Measurements from ENCODE around the gene NUDCD3. TPM values are rescaled to one million over a fixed set of nuclear protein-coding genes. Genes with fewer than 3 reads are reported as not detected.
"Not testable (repeated sequence)": the region's sequence is repeated elsewhere in the genome, so short reads cannot be mapped to it uniquely, and the experiment has no call there.

NUDCD3 gene
- total RNA-seq, 1 donor from 2014 or later: 90.3 TPM

GRCh38 chr7:44520574-44520973 is 30.1 kb upstream of the NUDCD3 start:
- intact Hi-C loops (cut with DNase I): no loop called here
- no peak for DNase-seq (ENCODE audit: low spot score)

DNA sequence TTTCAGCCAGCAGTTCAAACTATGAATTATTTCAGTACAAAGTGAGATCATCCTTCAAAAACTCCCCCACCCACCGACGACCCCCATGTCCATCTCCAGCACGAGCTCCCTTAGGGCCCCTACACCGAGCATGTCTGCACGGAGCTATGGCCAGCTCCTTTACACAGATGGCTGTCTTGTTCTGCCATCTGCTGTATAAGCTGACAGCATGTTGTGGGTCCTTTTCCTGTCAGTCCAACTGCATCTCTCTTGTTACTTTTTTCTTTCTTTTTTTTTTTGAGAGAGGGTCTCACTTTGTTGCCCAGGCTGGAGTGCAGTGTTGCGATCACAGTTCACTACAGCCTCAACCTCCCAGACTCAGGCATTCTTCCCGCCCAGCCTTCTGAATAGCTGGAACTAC is 29.1 kb upstream of the NUDCD3 start:
- no peak for DNase-seq (ENCODE audit: low spot score)
- intact Hi-C loops (cut with DNase I): no loop called here

DNA sequence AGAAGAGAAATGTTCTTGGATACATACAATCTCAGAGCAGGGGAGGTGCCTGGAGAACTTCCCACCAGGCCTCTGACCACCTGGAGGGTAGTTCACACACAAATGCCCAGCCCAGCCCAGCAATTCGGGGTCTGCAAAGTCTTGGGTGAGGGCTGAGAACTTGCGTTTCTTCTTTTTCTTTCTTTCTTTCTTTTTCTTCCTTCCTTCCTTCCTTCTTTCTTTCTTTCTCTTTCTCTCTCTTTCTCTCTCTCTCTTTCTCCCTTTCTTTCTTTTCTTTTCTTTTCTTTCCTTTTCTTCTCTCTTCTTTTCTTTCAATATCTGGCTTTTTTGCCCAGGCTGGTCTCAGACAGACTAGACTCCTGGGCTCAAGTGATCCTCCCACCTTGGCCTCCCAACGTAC is 28.3 kb upstream of the NUDCD3 start:
- no peak for DNase-seq (ENCODE audit: low spot score)
- intact Hi-C loops (cut with DNase I): no loop called here

DNA sequence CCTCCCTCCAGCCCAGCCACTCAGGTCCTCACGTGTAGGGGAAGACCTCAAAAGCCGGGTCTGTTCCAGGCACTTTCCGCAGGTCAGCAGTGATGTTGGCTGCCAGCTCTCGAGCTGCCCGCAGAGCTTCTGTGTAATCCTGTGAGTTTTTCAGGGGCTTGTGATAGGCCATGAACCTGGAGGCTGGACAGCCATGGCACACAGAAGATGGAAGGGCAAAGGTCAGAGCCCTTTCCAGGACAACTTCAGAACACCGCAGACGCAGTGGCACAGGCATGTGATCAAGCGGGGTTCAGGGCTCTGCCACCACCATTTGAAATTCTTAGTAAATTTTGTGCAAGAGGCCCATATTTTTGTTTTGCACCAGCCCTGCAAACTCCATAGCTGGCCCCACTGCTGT is 26.7 kb upstream of the NUDCD3 start:
- intact Hi-C loops (cut with DNase I): no loop called here
- DNase-seq (ENCODE audit: low spot score): no peak

DNA sequence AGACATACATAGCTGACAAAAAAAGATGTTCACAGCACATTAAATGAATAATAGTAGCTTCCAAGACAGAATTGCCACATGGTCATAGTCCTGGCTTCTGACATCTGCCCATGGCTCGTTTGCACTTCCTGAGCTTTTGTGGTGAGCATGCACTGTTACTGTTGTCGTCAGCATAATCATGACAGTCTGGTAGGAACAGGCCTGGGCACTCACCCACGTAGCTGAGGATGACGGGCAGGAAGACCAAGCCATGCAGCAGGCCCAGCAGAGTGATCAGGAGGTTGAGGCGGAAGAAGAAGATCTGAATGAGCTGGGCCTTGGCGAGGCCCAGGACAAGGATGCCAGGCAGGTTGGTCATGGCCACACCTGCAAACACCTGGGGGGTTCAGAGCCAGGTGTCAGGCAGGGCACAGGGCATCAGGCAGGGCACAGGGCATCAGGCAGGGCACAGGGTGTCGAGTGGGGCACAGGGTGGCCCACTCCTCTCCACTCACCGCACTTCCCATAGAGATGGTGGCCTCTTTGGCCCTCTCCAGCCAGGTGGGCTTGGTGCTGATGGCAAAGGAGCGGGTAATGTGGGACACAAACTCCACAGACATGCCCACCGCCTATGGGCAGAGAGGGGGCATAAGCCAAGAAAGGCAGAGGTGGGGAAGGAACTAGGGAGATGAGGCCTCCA is 25.3 kb upstream of the NUDCD3 start:
- intact Hi-C loops (cut with DNase I): no loop called here

GRCh38 chr7:44512736-44513135 is 22.3 kb upstream of the NUDCD3 start:
- DNase-seq (ENCODE audit: low spot score): no peak
- intact Hi-C loops (cut with DNase I): no loop called here

More for the DNA sequence above, 25.3 kb upstream of the NUDCD3 start:
- no peak for DNase-seq (ENCODE audit: low spot score)

DNA sequence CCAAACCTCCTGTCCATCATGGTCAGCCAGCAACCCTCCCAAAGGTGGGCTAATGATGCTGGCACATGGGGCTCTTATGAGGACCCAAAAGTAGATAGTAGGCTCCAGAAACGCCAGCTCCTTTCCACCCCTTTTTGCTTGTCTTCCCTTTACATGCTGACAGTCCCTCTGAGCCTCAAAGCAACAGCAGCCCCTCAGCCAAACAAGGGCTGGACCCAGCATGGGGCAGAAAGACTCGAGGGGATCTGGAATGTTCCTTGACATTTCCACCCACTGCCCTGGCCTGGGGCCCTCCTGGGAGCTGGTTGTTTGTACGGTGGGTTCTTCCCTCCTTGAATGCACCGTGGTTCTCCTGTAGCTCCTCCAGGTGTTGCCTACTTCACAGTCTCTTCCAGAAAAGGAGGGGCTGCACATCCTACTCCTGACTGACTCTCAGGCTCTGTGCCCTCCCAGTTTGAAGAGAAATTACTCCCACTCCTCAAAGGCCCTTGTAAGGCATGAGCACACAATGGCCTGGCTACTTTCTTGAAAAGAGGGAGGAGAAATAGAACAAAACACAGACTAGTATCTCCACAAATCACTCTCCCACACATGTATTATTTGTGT is 21.5 kb upstream of the NUDCD3 start:
- no peak for DNase-seq (ENCODE audit: low spot score)
- intact Hi-C loops (cut with DNase I): no loop called here

GRCh38 chr7:44511236-44511635 is 20.8 kb upstream of the NUDCD3 start:
- DNase-seq (ENCODE audit: low spot score): no peak
- intact Hi-C loops (cut with DNase I): no loop called here

GRCh38 chr7:44508328-44509030 is 18.0 kb upstream of the NUDCD3 start:
- no peak for DNase-seq (ENCODE audit: low spot score)
- intact Hi-C loops (cut with DNase I): no loop called here

- intact Hi-C loops (cut with DNase I); DNase-seq (ENCODE audit: low spot score): not testable (repeated sequence)
These were observed 16.3 kb upstream of the NUDCD3 start for GRCh38 chr7:44506592-44507288.

DNA sequence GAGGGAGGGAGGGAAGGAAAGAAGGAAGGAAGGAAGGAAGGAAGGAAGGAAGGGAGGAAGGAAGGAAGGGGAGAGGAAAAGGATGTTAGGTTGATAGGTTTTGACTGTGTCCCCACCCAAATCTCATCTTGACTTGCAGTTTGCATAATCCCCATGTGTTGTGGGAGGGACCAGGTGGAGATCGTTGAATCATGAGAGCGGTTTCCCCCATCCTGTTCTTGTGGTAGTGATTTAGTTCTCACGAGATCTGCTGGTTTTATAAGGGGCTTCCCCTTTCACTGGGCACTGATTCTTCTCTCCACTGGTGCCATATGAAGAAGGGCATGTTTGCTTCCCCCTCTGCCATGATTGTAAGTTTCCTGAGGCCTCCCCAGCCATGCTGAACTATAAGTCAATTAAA is 15.1 kb upstream of the NUDCD3 start:
- no peak for DNase-seq (ENCODE audit: low spot score)
- intact Hi-C loops (cut with DNase I): no loop called here

DNA sequence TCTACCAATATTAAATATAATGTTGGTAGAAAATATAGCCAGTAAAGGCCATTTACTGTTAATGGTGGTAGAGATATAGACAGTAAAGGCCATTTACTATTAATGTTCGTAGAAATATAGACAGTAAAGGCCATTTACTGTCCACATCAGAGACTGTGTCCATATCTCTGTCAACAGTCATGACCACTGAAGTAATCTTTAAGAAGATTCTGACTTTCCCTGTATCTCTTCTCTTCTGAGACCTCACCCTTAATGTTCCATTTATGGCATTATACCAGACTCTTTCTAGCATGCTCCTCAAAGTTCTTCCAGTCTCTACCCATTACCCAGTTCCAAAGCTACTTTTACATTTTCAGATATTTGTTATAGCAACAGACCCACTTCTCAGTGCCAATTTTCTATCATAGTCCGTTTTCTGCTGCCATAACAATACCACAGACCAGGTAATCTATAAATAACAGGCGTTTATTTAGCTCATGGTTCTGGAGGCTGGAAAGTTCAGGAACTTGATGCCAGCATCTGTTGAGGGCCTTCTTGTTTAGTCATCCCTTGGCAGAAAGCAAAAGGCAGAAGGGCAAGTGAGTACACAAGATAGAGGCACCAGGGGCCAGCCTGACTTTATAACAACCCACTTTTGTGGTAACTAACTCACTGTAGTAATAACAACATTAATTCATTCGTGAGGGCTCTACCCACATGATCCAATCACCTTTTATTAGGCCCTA is 7.9 kb upstream of the NUDCD3 start:
- DNase-seq (ENCODE audit: low spot score): no peak
- intact Hi-C loops (cut with DNase I): no loop called here

DNA sequence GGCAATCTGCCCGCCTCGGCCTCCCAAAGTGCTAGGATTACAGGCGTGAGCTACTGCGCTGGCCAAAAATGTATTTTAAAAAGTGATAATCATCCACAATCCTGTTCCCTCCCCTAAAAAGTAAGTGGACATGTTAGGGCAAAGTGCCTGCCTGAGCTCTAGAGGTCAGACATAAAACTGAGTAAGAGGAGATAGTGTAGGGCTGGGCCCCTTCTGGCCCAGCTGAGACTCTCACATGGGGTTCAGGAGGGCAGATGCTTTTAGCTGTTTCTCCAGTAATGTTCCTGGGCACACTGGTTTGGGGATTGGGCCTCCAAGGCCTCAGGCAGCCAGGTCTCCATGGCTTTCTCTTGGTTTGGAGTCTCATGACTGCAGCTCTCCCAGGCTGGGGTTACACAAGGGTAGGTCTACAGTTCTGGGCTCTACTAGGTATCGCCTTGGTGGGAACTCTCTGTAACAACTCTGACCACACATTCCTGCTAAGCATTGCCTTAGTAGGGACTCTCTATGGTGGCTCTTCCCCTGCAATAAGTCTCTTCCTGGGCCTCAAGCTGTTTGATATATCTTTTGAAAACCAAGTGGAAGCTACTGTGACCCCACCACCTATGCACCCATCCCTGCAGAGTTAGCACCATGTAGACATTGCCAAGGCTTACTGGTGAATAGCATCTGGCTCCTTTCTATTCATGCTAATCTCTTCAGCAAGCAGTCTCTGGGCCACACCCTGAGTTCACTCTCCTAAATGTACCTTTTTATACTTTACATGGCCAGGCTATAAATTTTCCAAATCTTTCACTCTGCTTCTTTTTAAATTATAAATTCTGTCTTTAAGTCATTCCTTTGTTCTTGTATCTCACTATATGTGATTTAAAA is 6.9 kb upstream of the NUDCD3 start:
- no peak for DNase-seq (ENCODE audit: low spot score)
- intact Hi-C loops (cut with DNase I): no loop called here

- intact Hi-C loops (cut with DNase I): no loop called here
- no peak for DNase-seq (ENCODE audit: low spot score)
These were observed 5.9 kb upstream of the NUDCD3 start for GRCh38 chr7:44496385-44496784.

GRCh38 chr7:44494960-44495359 is 4.5 kb upstream of the NUDCD3 start:
- DNase-seq (ENCODE audit: low spot score): no peak
- intact Hi-C loops (cut with DNase I): loop anchor here (5.0 kb wide), 1 partner anchor 72 kb away; no protein-coding TSS in a partner anchor

DNA sequence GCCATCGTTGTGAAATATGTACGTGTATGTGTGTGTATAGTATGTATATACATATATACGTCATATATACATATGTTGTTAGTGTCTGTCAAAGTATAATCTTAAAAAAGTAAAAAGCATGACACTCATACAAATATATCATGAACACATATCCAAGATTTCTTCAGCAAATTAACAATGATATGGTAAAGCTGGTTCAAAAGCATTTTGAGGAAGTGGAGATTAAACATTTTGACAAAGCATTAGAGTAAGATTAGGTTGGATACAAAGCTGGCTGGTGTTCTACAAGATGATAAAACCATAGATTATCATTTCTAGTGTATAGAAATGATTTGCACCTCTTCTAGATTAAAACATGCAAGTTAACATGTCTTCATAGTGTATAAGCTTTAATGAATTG is 771 bp upstream of the NUDCD3 start:
- DNase-seq (ENCODE audit: low spot score): no peak
- intact Hi-C loops (cut with DNase I): loop anchor here (5.0 kb wide), 1 partner anchor 76 kb away; no protein-coding TSS in a partner anchor

GRCh38 chr7:44489955-44490350 is 505 bp downstream of the NUDCD3 start:
- no peak for DNase-seq (ENCODE audit: low spot score)
- intact Hi-C loops (cut with DNase I): loop anchor here (5.0 kb wide), 1 partner anchor 77 kb away; no protein-coding TSS in a partner anchor

DNA sequence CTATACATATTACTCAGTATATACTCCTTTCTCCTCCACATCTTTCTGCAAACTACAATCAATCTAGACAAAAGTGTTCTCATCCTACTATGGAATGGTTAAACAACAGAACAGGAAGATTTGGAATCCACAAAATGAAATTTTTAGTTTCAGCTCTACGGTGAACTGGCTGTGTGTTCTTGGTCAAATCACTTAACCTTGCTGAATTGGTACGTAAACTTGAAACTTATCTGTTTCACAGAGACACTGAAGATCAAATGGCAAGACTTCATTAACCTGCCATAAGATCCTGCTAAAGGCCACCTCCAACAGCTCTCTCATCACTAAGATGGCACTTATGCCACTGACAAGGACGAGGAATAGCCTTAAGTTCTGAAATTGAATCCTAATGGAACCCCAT is 1.5 kb downstream of the NUDCD3 start:
- DNase-seq (ENCODE audit: low spot score): no peak
- intact Hi-C loops (cut with DNase I): no loop called here

- intact Hi-C loops (cut with DNase I): no loop called here
- DNase-seq (ENCODE audit: low spot score): no peak
These were observed 3.8 kb downstream of the NUDCD3 start for GRCh38 chr7:44486693-44487092.
